Activated CD4-positive, alpha-beta memory T cell treated with anti-CD3 and anti-CD28 coated beads, Interleukin-2, amount 10 ng/mL, durations not matched to agents 7 days and 5 days (primary cell): ENCODE data around the gene PDE4D. TPM values are rescaled to one million over a fixed set of nuclear protein-coding genes. Genes with fewer than 3 reads are reported as not detected.

Experiments used
- CTCF ChIA-PET: fragments of 350-600 bp; sonication (Branson Sonifier 250); formaldehyde crosslinking; loops from one replicate; lab custom pipeline; 2021; ENCODE audit warnings: antibody characterized with exemption, inconsistent platforms; lab: Charles Lee
- POLR2A ChIA-PET: fragments of 350-600 bp; sonication (Branson Sonifier 250); formaldehyde crosslinking; loops from one replicate; lab custom pipeline; 2021; ENCODE audit warnings: antibody characterized with exemption; lab: Charles Lee
- DNase-seq: peaks from one replicate; pipeline ENCODE4 v3.0.0-alpha.2; 2020
- H3K27ac Mint-ChIP-seq: one replicate; pipeline ENCODE4 v1.8.0; 2021; ENCODE audit warnings: mild to moderate bottlenecking, mixed read lengths
- H3K27me3 Mint-ChIP-seq: one replicate; pipeline ENCODE4 v1.8.0; 2021; ENCODE audit warnings: mixed read lengths
- H3K36me3 Mint-ChIP-seq: one replicate; pipeline ENCODE4 v1.8.0; 2021; ENCODE audit warnings: low read depth, mixed read lengths
- H3K4me1 Mint-ChIP-seq: one replicate; pipeline ENCODE4 v1.8.0; 2021; ENCODE audit warnings: mixed read lengths
- H3K4me3 Mint-ChIP-seq: one replicate; pipeline ENCODE4 v1.8.0; 2021; ENCODE audit warnings: mild to moderate bottlenecking, mixed read lengths
- H3K9me3 Mint-ChIP-seq: one replicate; pipeline ENCODE4 v1.8.0; 2021; ENCODE audit warnings: mixed read lengths
- total RNA-seq, 2 experiments: library from RNA; stranded (reverse); gene quantifications; one replicate each; pipeline ENCODE4 v1.2.3, GENCODE V29; 2021

PDE4D gene
- total RNA-seq, 2 experiments from 2014 or later: 123 to 126 TPM

GRCh38 chr5:59088546-59088945 lies 805.0 kb downstream of the PDE4D start:
- POLR2A ChIA-PET: no interaction called here
- Mint-ChIP-seq H3K36me3 (peaks cover 2% of the 10 kb centered on the region), H3K27ac (no peak overlapping the region), H3K9me3 (peaks cover under 1% of the 10 kb centered on the region), H3K4me1 (peaks cover 15% of the 10 kb centered on the region), H3K4me3 (no peak overlapping the region), H3K27me3 (peaks cover 29% of the 10 kb centered on the region)
- CTCF ChIA-PET: interaction anchor here (0.9 kb wide), 1 partner anchor 86 kb away, joined by 3 read pairs; no protein-coding TSS in a partner anchor
- DNase-seq: no peak

GRCh38 chr5:59086024-59086423 lies 807.5 kb downstream of the PDE4D start:
- no peak overlapping the region for H3K27ac Mint-ChIP-seq
- H3K4me1 Mint-ChIP-seq: no peaks in the 10 kb centered on the region
- DNase-seq: no peak
- POLR2A ChIA-PET: interaction anchor here (1.1 kb wide), 1 partner anchor 42 kb away, joined by 6 read pairs; no protein-coding TSS in a partner anchor
- CTCF ChIA-PET: interaction anchor here (0.7 to 1.5 kb wide), 2 partner anchors 10 to 49 kb away, joined by 3 to 9 read pairs; no protein-coding TSS in a partner anchor
- no peaks in the 10 kb centered on the region for H3K9me3 Mint-ChIP-seq
- no peaks in the 10 kb centered on the region for H3K36me3 Mint-ChIP-seq
- peaks cover 29% of the 10 kb centered on the region for H3K27me3 Mint-ChIP-seq
- no peak overlapping the region for H3K4me3 Mint-ChIP-seq

- Mint-ChIP-seq H3K27ac (no peak overlapping the region), H3K4me3 (no peak overlapping the region), H3K4me1 (no peaks in the 10 kb centered on the region), H3K27me3 (peaks cover 18% of the 10 kb centered on the region), H3K36me3 (no peaks in the 10 kb centered on the region), H3K9me3 (no peaks in the 10 kb centered on the region)
- ChIA-PET CTCF (no interaction called here), POLR2A (no interaction called here)
- no peak for DNase-seq
Observed at GRCh38 chr5:59081693-59082092, 811.8 kb downstream of the PDE4D start.

GRCh38 chr5:59079622-59080620 lies 813.6 kb downstream of the PDE4D start:
- DNase-seq: no peak
- POLR2A ChIA-PET: no interaction called here
- Mint-ChIP-seq H3K4me3 (no peak overlapping the region), H3K27me3 (peaks cover 11% of the 10 kb centered on the region), H3K4me1 (no peaks in the 10 kb centered on the region), H3K9me3 (no peaks in the 10 kb centered on the region), H3K27ac (no peak overlapping the region), H3K36me3 (no peaks in the 10 kb centered on the region)
- CTCF ChIA-PET: interaction anchor here (0.6 kb wide), 1 partner anchor 19 kb away, joined by 3 read pairs; no protein-coding TSS in a partner anchor

- Mint-ChIP-seq H3K27ac (no peak overlapping the region), H3K27me3 (peaks cover 16% of the 10 kb centered on the region), H3K4me3 (no peak overlapping the region), H3K36me3 (peaks cover 3% of the 10 kb centered on the region), H3K9me3 (no peaks in the 10 kb centered on the region), H3K4me1 (no peaks in the 10 kb centered on the region)
- ChIA-PET POLR2A (no interaction called here), CTCF (no interaction called here)
- DNase-seq: no peak
Observed at GRCh38 chr5:59071755-59072549, 821.6 kb downstream of the PDE4D start.

GRCh38 chr5:59069438-59070079 lies 824.0 kb downstream of the PDE4D start:
- CTCF ChIA-PET: no interaction called here
- Mint-ChIP-seq H3K27me3 (peaks cover 19% of the 10 kb centered on the region), H3K9me3 (peaks cover 2% of the 10 kb centered on the region), H3K4me1 (no peaks in the 10 kb centered on the region), H3K4me3 (no peak overlapping the region), H3K27ac (no peak overlapping the region), H3K36me3 (peaks cover 3% of the 10 kb centered on the region)
- POLR2A ChIA-PET: no interaction called here
- DNase-seq: no peak

GRCh38 chr5:59067956-59068656 lies 825.4 kb downstream of the PDE4D start:
- Mint-ChIP-seq H3K36me3 (peaks cover 3% of the 10 kb centered on the region), H3K27me3 (peaks cover 19% of the 10 kb centered on the region), H3K9me3 (peaks cover 2% of the 10 kb centered on the region), H3K4me1 (no peaks in the 10 kb centered on the region), H3K27ac (no peak overlapping the region), H3K4me3 (no peak overlapping the region)
- POLR2A ChIA-PET: no interaction called here
- DNase-seq: no peak
- CTCF ChIA-PET: no interaction called here

GRCh38 chr5:59066367-59067163 lies 827.0 kb downstream of the PDE4D start:
- Mint-ChIP-seq H3K27ac (no peak overlapping the region), H3K9me3 (peaks cover 2% of the 10 kb centered on the region), H3K4me3 (no peak overlapping the region), H3K36me3 (no peaks in the 10 kb centered on the region), H3K27me3 (peaks cover 15% of the 10 kb centered on the region), H3K4me1 (no peaks in the 10 kb centered on the region)
- ChIA-PET POLR2A (no interaction called here), CTCF (no interaction called here)
- DNase-seq: no peak

- Mint-ChIP-seq H3K27ac (no peak overlapping the region), H3K4me1 (no peaks in the 10 kb centered on the region), H3K27me3 (peaks cover 20% of the 10 kb centered on the region), H3K9me3 (peaks cover 2% of the 10 kb centered on the region), H3K36me3 (no peaks in the 10 kb centered on the region), H3K4me3 (no peak overlapping the region)
- POLR2A ChIA-PET: no interaction called here
- CTCF ChIA-PET: interaction anchor here (0.6 kb wide), 1 partner anchor 47 kb away, joined by 3 read pairs; no protein-coding TSS in a partner anchor
- DNase-seq: no peak
Observed at GRCh38 chr5:59065554-59065953, 828.0 kb downstream of the PDE4D start.

- Mint-ChIP-seq H3K4me3 (no peak overlapping the region), H3K27ac (no peak overlapping the region), H3K36me3 (no peaks in the 10 kb centered on the region), H3K4me1 (no peaks in the 10 kb centered on the region), H3K27me3 (peaks cover 16% of the 10 kb centered on the region), H3K9me3 (peaks cover 2% of the 10 kb centered on the region)
- no peak for DNase-seq
- POLR2A ChIA-PET: no interaction called here
- CTCF ChIA-PET: interaction anchor here (0.7 kb wide), 1 partner anchor 536 kb away, joined by 3 read pairs; no protein-coding TSS in a partner anchor
Observed at GRCh38 chr5:59064293-59064692, 829.2 kb downstream of the PDE4D start.

- H3K4me3 Mint-ChIP-seq: no peak overlapping the region
- peaks cover 18% of the 10 kb centered on the region for H3K27me3 Mint-ChIP-seq
- no peak overlapping the region for H3K27ac Mint-ChIP-seq
- no peaks in the 10 kb centered on the region for H3K4me1 Mint-ChIP-seq
- no peak for DNase-seq
- ChIA-PET CTCF (interaction anchor here (1.2 kb wide), 1 partner anchor 27 kb away, joined by 3 read pairs; no protein-coding TSS in a partner anchor), POLR2A (no interaction called here)
- H3K36me3 Mint-ChIP-seq: no peaks in the 10 kb centered on the region
- H3K9me3 Mint-ChIP-seq: peaks cover 2% of the 10 kb centered on the region
Observed at GRCh38 chr5:59062986-59063683, 830.4 kb downstream of the PDE4D start.
